ENCODE measurements around the gene RCAN3. TPM values are rescaled to one million over a fixed set of nuclear protein-coding genes. Genes with fewer than 3 reads are reported as not detected.

RCAN3 gene
- total RNA-seq, 4 donors from 2014 or later, result 5.4 to 15.7 (median 9.3) TPM

- peaks cover 0 to 15% (median 5%) of the 10 kb centered on the region in 4 donors for H3K4me1 ChIP-seq
- H3K4me3 ChIP-seq, result no peak overlapping the region
- no peak for TF ChIP-seq CTCF (IDR thresholded peaks at IDR 0.05)
- no peak for DNase-seq
- no peaks in the 10 kb centered on the region for H3K36me3 ChIP-seq
- no peak overlapping the region for H3K27ac ChIP-seq
- no peaks in the 10 kb centered on the region for H3K9me3 ChIP-seq
- no peaks in the 10 kb centered on the region for H3K27me3 ChIP-seq
Measured at GRCh38 chr1:24558902-24559791, 56.5 kb downstream of the RCAN3 start.

- Histone ChIP-seq H3K27ac (no peak overlapping the region), H3K9me3 (no peaks in the 10 kb centered on the region), H3K4me3 (no peak overlapping the region), H3K36me3 (no peaks in the 10 kb centered on the region), H3K27me3 (no peaks in the 10 kb centered on the region), H3K4me1 (peaks cover 0 to 14% (median 5%) of the 10 kb centered on the region in 4 donors)
- TF ChIP-seq CTCF (IDR thresholded peaks at IDR 0.05), result no peak
- TF ChIP-seq POLR2A (IDR thresholded peaks at IDR 0.05), result no peak
- DNase-seq, result peak in 1 of 3 donors; percentile 22
Measured at GRCh38 chr1:24560361-24560760, 57.7 kb downstream of the RCAN3 start.

GRCh38 chr1:24562625-24563024 lies 60.0 kb downstream of the RCAN3 start:
- no peaks in the 10 kb centered on the region for H3K27me3 ChIP-seq
- no peaks in the 10 kb centered on the region for H3K36me3 ChIP-seq
- DNase-seq, result no peak
- H3K4me1 ChIP-seq, result no peaks in the 10 kb centered on the region
- H3K9me3 ChIP-seq, result no peaks in the 10 kb centered on the region
- H3K4me3 ChIP-seq, result no peak overlapping the region
- H3K27ac ChIP-seq, result no peak overlapping the region
- TF ChIP-seq CTCF (IDR thresholded peaks at IDR 0.05) (no peak), POLR2A (IDR thresholded peaks at IDR 0.05) (no peak)

- H3K27me3 ChIP-seq, result no peaks in the 10 kb centered on the region
- TF ChIP-seq POLR2A (IDR thresholded peaks at IDR 0.05), result no peak
- TF ChIP-seq CTCF (IDR thresholded peaks at IDR 0.05), result no peak
- no peaks in the 10 kb centered on the region for H3K4me1 ChIP-seq
Measured at GRCh38 chr1:24564695-24565094, 62.1 kb downstream of the RCAN3 start.

GRCh38 chr1:24566236-24566867 lies 63.7 kb downstream of the RCAN3 start:
- Histone ChIP-seq H3K36me3 (no peaks in the 10 kb centered on the region), H3K27ac (no peak overlapping the region), H3K4me1 (no peaks in the 10 kb centered on the region), H3K9me3 (no peaks in the 10 kb centered on the region), H3K4me3 (no peak overlapping the region), H3K27me3 (no peaks in the 10 kb centered on the region)
- TF ChIP-seq CTCF (IDR thresholded peaks at IDR 0.05) (no peak), POLR2A (IDR thresholded peaks at IDR 0.05) (no peak)
- DNase-seq, result no peak

More at GRCh38 chr1:24564695-24565094, 62.1 kb downstream of the RCAN3 start:
- Histone ChIP-seq H3K4me3 (no peak overlapping the region), H3K36me3 (no peaks in the 10 kb centered on the region), H3K27ac (no peak overlapping the region), H3K9me3 (no peaks in the 10 kb centered on the region)
- no peak for DNase-seq

Measured in Peyer's patch (tissue), 4 donors.